ENCODE results near the gene LSM2. TPM values are rescaled to one million over a fixed set of nuclear protein-coding genes. Genes with fewer than 3 reads are reported as not detected.

LSM2 gene
- total and polyA plus RNA-seq, 9 of the 15 experiments (the other 6 are each of a cell fraction or from before 2014, with no cell fraction given), result 154 to 407 (median 223) TPM

GRCh38 chr6:31827286-31828079 lies 20.7 kb upstream of the LSM2 start, which contains the start of gene HSPA1B (continued):
- TF ChIP-seq SUPT5H (IDR thresholded peaks at IDR 0.05) (peak; percentile 100), HNRNPUL1 (IDR thresholded peaks at IDR 0.05; ENCODE audit: low read length) (no peak), HDAC1 (IDR thresholded peaks at IDR 0.05) (peak in 1 of 2 experiments; percentile 92; a peak in 2 of 4 replicates), ARID3A (IDR thresholded peaks at IDR 0.05; ENCODE audit: borderline replicate concordance, low read depth, low read length) (0 out of 2 replicates have a peak, but pooled peaks have one; percentile 55), MCM3 (IDR thresholded peaks at IDR 0.05) (no peak), CHD2 (IDR thresholded peaks at IDR 0.05; ENCODE audit: low read depth, low read length) (peak; percentile 25), SMARCC2 (IDR thresholded peaks at IDR 0.05; ENCODE audit: low read depth) (no peak), KDM2B (CRISPR knock-in tag; IDR thresholded peaks at IDR 0.05) (peak; percentile 99), ZNF551 (CRISPR knock-in tag; IDR thresholded peaks at IDR 0.05) (no peak), RHOXF2B (CRISPR knock-in tag; conservative IDR thresholded peaks at IDR 0.05) (peak; percentile 87; the same call in 1 of the 2 replicates), MXI1 (IDR thresholded peaks at IDR 0.05; ENCODE audit: low read depth, low read length) (peak; percentile 29), TEAD1 (CRISPR knock-in tag; IDR thresholded peaks at IDR 0.05) (peak; percentile 74 to 89; a peak in 3 of 4 replicates), U2AF1 (optimal IDR thresholded peaks at IDR 0.05; ENCODE audit: low read depth, low read length) (peak; percentile 23), ZNF347 (CRISPR knock-in tag; IDR thresholded peaks at IDR 0.05; ENCODE audit: low read depth) (peak; percentile 84; the same call in 1 of the 2 replicates), NBN (IDR thresholded peaks at IDR 0.05; ENCODE audit: low read depth) (no peak), PURB (CRISPR knock-in tag; IDR thresholded peaks at IDR 0.05; ENCODE audit: low read depth) (no peak), TCF7L2 (IDR thresholded peaks at IDR 0.05; ENCODE audit: low read depth, low read length) (no peak), ELF1 (tag; IDR thresholded peaks at IDR 0.05) (no peak), TARDBP (IDR thresholded peaks at IDR 0.05) (no peak), TCF7 (IDR thresholded peaks at IDR 0.05; ENCODE audit: borderline replicate concordance) (peak; percentile 72; the same call in 1 of the 2 replicates), KAT7 (CRISPR knock-in tag; IDR thresholded peaks at IDR 0.05; ENCODE audit: borderline replicate concordance) (peak; percentile 95; the same call in 1 of the 2 replicates), ZNF830 (CRISPR knock-in tag; IDR thresholded peaks at IDR 0.05) (no peak), HES1 (IDR thresholded peaks at IDR 0.05; ENCODE audit: low read depth) (no peak)
- TF ChIP-seq, protein P1, sequence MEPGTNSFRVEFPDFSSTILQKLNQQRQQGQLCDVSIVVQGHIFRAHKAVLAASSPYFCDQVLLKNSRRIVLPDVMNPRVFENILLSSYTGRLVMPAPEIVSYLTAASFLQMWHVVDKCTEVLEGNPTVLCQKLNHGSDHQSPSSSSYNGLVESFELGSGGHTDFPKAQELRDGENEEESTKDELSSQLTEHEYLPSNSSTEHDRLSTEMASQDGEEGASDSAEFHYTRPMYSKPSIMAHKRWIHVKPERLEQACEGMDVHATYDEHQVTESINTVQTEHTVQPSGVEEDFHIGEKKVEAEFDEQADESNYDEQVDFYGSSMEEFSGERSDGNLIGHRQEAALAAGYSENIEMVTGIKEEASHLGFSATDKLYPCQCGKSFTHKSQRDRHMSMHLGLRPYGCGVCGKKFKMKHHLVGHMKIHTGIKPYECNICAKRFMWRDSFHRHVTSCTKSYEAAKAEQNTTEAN (CRISPR knock-in tag; IDR thresholded peaks at IDR 0.05), result peak; percentile 60; the same call in 1 of the 2 replicates
- TF ChIP-seq, protein P2, sequence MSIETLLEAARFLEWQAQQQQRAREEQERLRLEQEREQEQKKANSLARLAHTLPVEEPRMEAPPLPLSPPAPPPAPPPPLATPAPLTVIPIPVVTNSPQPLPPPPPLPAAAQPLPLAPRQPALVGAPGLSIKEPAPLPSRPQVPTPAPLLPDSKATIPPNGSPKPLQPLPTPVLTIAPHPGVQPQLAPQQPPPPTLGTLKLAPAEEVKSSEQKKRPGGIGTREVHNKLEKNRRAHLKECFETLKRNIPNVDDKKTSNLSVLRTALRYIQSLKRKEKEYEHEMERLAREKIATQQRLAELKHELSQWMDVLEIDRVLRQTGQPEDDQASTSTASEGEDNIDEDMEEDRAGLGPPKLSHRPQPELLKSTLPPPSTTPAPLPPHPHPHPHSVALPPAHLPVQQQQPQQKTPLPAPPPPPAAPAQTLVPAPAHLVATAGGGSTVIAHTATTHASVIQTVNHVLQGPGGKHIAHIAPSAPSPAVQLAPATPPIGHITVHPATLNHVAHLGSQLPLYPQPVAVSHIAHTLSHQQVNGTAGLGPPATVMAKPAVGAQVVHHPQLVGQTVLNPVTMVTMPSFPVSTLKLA (conservative IDR thresholded peaks at IDR 0.05), result no peak
